Measurements from ENCODE around the gene DCAF11.

DCAF11 gene

GRCh38 chr14:24085215-24085614 is 29.4 kb upstream of the DCAF11 start:
- Histone ChIP-seq H3F3A (ENCODE audit: insufficient read depth) (0 out of 2 replicates have a peak, but pooled peaks cover 3% of the 10 kb centered on the region), H3K79me2 (ENCODE audit: insufficient read depth, low read length) (no peaks in the 10 kb centered on the region), H3K9ac (ENCODE audit: low read length) (no peak overlapping the region), H2AFZ (ENCODE audit: low read depth, low read length, severe bottlenecking) (no peak overlapping the region), H3K36me3 (ENCODE audit: low read length) (no peaks in the 10 kb centered on the region), H3K27ac (ENCODE audit: low read depth, low read length) (no peak overlapping the region), H3K9me2 (replicated peaks; ENCODE audit: insufficient read depth, low read length) (no peaks in the 10 kb centered on the region), H3K27me3 (ENCODE audit: low read length) (no peaks in the 10 kb centered on the region), H3K4me3 (ENCODE audit: insufficient read depth, low read length, poor library complexity, severe bottlenecking) (no peak overlapping the region), H3K4me2 (ENCODE audit: low read depth, low read length, poor library complexity, severe bottlenecking) (no peak overlapping the region), H3K9me3 (ENCODE audit: insufficient read depth, low read length) (no peaks in the 10 kb centered on the region), H4K20me1 (ENCODE audit: low read depth, low read length) (no peaks in the 10 kb centered on the region)
- no peak for TF ChIP-seq CTCF (IDR thresholded peaks at IDR 0.05; ENCODE audit: insufficient read depth, low read length, poor library complexity, severe bottlenecking)
- no peak for TF ChIP-seq EZH2phosphoT487 (conservative IDR thresholded peaks at IDR 0.05; ENCODE audit: low read length)

GRCh38 chr14:24086193-24086955 is 28.2 kb upstream of the DCAF11 start:
- Histone ChIP-seq H3K9me3 (ENCODE audit: insufficient read depth, low read length) (no peaks in the 10 kb centered on the region), H3K4me2 (ENCODE audit: low read depth, low read length, poor library complexity, severe bottlenecking) (no peak overlapping the region)

GRCh38 chr14:24087004-24087403 is 27.6 kb upstream of the DCAF11 start:
- Histone ChIP-seq H3K9ac (ENCODE audit: low read length) (no peak overlapping the region), H3K36me3 (ENCODE audit: low read length) (no peaks in the 10 kb centered on the region), H3K27me3 (ENCODE audit: low read length) (no peaks in the 10 kb centered on the region), H2AFZ (ENCODE audit: low read depth, low read length, severe bottlenecking) (no peak overlapping the region), H3K27ac (ENCODE audit: low read depth, low read length) (no peak overlapping the region), H3K4me2 (ENCODE audit: low read depth, low read length, poor library complexity, severe bottlenecking) (no peak overlapping the region), H3K9me3 (ENCODE audit: insufficient read depth, low read length) (no peaks in the 10 kb centered on the region), H3F3A (ENCODE audit: insufficient read depth) (0 out of 2 replicates have a peak, but pooled peaks cover 2% of the 10 kb centered on the region), H3K4me3 (ENCODE audit: insufficient read depth, low read length, poor library complexity, severe bottlenecking) (no peak overlapping the region), H3K9me2 (replicated peaks; ENCODE audit: insufficient read depth, low read length) (no peaks in the 10 kb centered on the region), H4K20me1 (ENCODE audit: low read depth, low read length) (no peaks in the 10 kb centered on the region), H3K79me2 (ENCODE audit: insufficient read depth, low read length) (no peaks in the 10 kb centered on the region)
- no peak for TF ChIP-seq CTCF (IDR thresholded peaks at IDR 0.05; ENCODE audit: insufficient read depth, low read length, poor library complexity, severe bottlenecking)
- TF ChIP-seq EZH2phosphoT487 (conservative IDR thresholded peaks at IDR 0.05; ENCODE audit: low read length), result no peak

More at GRCh38 chr14:24086193-24086955, 28.2 kb upstream of the DCAF11 start:
- H3F3A ChIP-seq (ENCODE audit: insufficient read depth), result 0 out of 2 replicates have a peak, but pooled peaks cover 3% of the 10 kb centered on the region
- no peak overlapping the region for H3K27ac ChIP-seq (ENCODE audit: low read depth, low read length)
- no peak for TF ChIP-seq CTCF (IDR thresholded peaks at IDR 0.05; ENCODE audit: insufficient read depth, low read length, poor library complexity, severe bottlenecking)
- no peak for TF ChIP-seq EZH2phosphoT487 (conservative IDR thresholded peaks at IDR 0.05; ENCODE audit: low read length)
- H3K9me2 ChIP-seq (replicated peaks; ENCODE audit: insufficient read depth, low read length), result no peaks in the 10 kb centered on the region
- H3K79me2 ChIP-seq (ENCODE audit: insufficient read depth, low read length), result no peaks in the 10 kb centered on the region
- H2AFZ ChIP-seq (ENCODE audit: low read depth, low read length, severe bottlenecking), result no peak overlapping the region
- H3K27me3 ChIP-seq (ENCODE audit: low read length), result no peaks in the 10 kb centered on the region
- H3K9ac ChIP-seq (ENCODE audit: low read length), result no peak overlapping the region
- no peaks in the 10 kb centered on the region for H3K36me3 ChIP-seq (ENCODE audit: low read length)
- H4K20me1 ChIP-seq (ENCODE audit: low read depth, low read length), result no peaks in the 10 kb centered on the region
- H3K4me3 ChIP-seq (ENCODE audit: insufficient read depth, low read length, poor library complexity, severe bottlenecking), result no peak overlapping the region
